AG10803 (cell line): Measurements from ENCODE around the gene PLEKHG1.

Source experiments
- DNase-seq: peaks from one replicate; pipeline ENCODE4 v3.0.0; 2010; ENCODE audit warnings: low read depth
- H3K4me3 ChIP-seq: 2 replicates; pipeline ENCODE4 v1.5.1; 2011; ENCODE audit warnings: mild to moderate bottlenecking, low read length, control low read depth
- CTCF ChIP-seq: conservative IDR thresholded peaks from 2 replicates; pipeline ENCODE4 v1.5.1; 2011; ENCODE audit warnings: mild to moderate bottlenecking, low read length, control low read depth, inconsistent platforms

PLEKHG1 gene

GRCh38 chr6:150579611-150580010 is 20.1 kb upstream of the PLEKHG1 start:
- TF ChIP-seq CTCF, result no peak
- H3K4me3 ChIP-seq, result no peak overlapping the region
- DNase-seq, result no peak

- H3K4me3 ChIP-seq, result no peak overlapping the region
- no peak for TF ChIP-seq CTCF
Measured at GRCh38 chr6:150580489-150580888, 19.2 kb upstream of the PLEKHG1 start.

GRCh38 chr6:150584065-150584464 is 15.6 kb upstream of the PLEKHG1 start:
- DNase-seq, result no peak
- H3K4me3 ChIP-seq, result no peak overlapping the region
- no peak for TF ChIP-seq CTCF

More at GRCh38 chr6:150580489-150580888, 19.2 kb upstream of the PLEKHG1 start:
- no peak for DNase-seq

- TF ChIP-seq CTCF, result no peak
- no peak for DNase-seq
- H3K4me3 ChIP-seq, result no peak overlapping the region
Measured at GRCh38 chr6:150584596-150584995, 15.1 kb upstream of the PLEKHG1 start.

GRCh38 chr6:150586850-150587359 is 12.8 kb upstream of the PLEKHG1 start:
- H3K4me3 ChIP-seq, result no peak overlapping the region
- DNase-seq, result no peak
- no peak for TF ChIP-seq CTCF

GRCh38 chr6:150587637-150588036 is 12.0 kb upstream of the PLEKHG1 start:
- no peak for DNase-seq
- H3K4me3 ChIP-seq, result no peak overlapping the region
- no peak for TF ChIP-seq CTCF

GRCh38 chr6:150588888-150589499 is 10.7 kb upstream of the PLEKHG1 start:
- H3K4me3 ChIP-seq, result no peak overlapping the region
- no peak for DNase-seq
- no peak for TF ChIP-seq CTCF
